Measurements from ENCODE around the gene TMEM232. TPM values are rescaled to one million over a fixed set of nuclear protein-coding genes. Genes with fewer than 3 reads are reported as not detected.
"Not testable (repeated sequence)": the region's sequence is repeated elsewhere in the genome, so short reads cannot be mapped to it uniquely, and the experiment has no call there.

Gene TMEM232
- total RNA-seq, 1 donor from 2014 or later, result 0.26 TPM

DNA sequence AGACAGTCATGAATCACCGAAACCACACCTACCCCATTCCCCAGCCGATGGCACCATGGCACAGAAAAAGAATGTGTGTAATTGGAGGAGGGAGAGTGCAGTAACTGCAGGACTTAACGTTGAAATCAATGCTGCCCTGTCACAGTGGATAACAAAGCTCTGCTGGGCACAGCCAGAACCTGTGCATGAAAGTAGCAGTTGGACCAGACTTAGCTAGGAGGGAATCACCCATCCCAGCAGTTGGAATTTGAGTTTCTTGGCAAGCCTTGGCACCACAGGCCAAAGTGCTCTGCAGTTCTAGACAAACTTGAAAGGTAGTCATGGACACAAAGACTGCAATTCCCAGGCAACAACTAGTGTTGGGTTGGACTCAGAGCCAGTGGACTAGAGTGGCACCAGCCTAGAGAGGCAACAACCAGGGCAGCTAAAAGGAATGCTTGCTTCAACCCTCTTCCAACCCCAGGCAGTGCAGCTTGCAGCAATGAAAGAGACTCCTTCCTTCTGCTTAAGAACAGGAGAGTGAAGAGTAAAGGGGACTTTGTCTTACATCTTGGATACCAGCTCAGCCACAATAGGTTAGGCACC is 19.1 kb downstream of the TMEM232 start:
- DNase-seq (ENCODE audit: low read depth in 2 of 2), result no peak

DNA sequence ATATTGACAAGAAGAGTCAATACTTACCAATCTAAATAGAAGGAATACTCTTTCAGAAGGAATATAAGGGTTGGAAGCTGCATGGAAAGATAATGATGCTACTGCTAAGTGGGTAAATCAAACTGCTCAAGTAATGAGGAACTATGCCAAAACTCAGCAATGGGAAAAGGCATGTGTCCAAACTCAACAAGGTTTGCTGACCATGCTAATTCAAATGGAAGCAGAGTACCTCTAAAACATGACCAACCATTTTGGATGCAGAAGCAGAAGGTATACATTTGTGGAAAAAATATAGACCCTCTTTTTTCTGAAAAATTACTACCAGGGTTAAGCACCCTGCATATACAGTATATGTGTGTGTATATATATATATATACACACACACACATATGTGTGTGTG is 21.1 kb downstream of the TMEM232 start:
- no peak for DNase-seq (ENCODE audit: low read depth in 2 of 2)

- no peak for DNase-seq (ENCODE audit: low read depth in 2 of 2)
These were observed 23.0 kb downstream of the TMEM232 start for GRCh38 chr5:110703481-110703880.

- DNase-seq (ENCODE audit: low read depth in 2 of 2), result no peak
These were observed 23.8 kb downstream of the TMEM232 start for GRCh38 chr5:110702704-110703103.

DNA sequence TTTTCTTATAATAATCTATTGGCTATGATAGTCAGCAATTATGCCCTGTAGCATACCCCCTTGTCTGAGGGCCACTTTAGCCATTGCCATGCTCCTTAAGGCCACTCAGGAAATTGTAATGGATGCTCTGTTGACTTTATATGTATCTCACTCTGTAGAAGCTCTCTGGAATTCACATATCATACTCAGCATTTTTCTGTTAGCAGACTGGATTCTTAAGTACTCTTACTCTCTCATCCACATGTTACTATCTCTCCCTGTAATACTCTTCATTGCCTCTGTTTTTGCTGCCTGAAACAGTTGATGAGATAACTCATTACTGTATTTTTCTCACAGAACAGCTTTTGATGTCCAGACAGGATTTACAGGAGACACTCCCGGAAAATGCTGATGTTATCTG is 24.2 kb downstream of the TMEM232 start:
- DNase-seq (ENCODE audit: low read depth in 2 of 2), result no peak

- DNase-seq (ENCODE audit: low read depth in 2 of 2), result not testable (repeated sequence)
These were observed 33.8 kb downstream of the TMEM232 start for GRCh38 chr5:110692669-110693068.

GRCh38 chr5:110690587-110690986 is 35.9 kb downstream of the TMEM232 start:
- DNase-seq (ENCODE audit: low read depth in 2 of 2), result not testable (repeated sequence)

GRCh38 chr5:110687485-110687884 is 39.0 kb downstream of the TMEM232 start:
- DNase-seq (ENCODE audit: low read depth in 2 of 2), result no peak

- DNase-seq (ENCODE audit: low read depth in 2 of 2), result no peak
These were observed 40.2 kb downstream of the TMEM232 start for GRCh38 chr5:110686270-110686669.

DNA sequence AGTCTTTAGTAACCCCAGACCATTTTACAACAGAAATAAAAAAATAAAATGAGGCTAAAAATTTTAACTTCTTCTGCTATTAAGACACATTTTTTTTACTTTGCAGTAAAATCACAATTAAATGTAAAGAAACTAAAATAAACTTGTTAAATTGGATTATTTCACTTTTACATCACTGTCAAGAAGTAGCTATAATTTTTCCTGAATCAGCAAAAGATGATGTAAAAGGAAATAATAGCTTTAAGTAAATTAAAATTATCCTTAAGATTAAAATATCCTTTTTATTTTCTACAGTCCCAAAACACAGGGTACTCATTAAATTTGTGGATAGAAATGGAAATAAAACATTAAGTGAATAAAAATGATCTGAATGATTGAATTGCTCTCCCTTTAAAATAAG is 44.5 kb downstream of the TMEM232 start:
- DNase-seq (ENCODE audit: low read depth in 2 of 2), result no peak

DNA sequence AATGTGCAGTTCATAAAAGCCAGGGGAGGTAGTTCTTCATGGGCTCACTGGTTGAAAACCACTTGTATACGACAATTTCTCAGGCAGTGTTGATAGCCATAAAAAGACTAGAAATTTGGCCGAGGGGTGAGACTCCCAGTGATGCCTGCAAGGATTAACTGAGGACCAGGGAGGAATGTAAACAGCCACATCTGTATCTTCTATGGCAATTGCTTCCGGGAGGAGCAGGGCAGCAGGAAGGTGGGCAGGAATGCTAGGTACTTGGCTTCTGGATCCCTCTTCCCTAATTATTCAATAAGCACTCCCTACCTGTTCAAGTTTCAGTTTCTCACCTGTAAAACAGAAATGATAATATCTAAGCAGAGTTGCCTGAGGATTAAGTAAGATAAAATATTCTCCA is 45.4 kb downstream of the TMEM232 start:
- DNase-seq (ENCODE audit: low read depth in 2 of 2), result no peak

DNA sequence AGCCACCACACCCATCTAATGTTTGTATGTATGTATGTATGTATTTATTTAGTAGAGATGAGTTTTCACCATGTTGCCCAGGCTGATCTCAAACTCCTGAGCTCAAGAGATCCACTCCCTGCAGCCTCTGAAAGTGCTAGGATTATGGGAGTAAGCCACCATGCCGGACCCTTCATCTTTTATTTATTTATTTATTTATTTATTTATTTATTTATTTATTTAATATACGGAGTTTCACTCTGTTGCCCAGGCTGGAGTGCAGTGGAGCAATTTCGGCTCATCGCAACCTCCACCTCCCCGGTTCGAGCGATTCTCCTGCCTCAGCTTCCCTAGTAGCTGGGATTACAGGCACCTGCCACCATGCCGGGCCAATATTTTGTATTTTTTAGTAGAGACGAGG is 49.9 kb downstream of the TMEM232 start:
- DNase-seq (ENCODE audit: low read depth in 2 of 2), result not testable (repeated sequence)

DNA sequence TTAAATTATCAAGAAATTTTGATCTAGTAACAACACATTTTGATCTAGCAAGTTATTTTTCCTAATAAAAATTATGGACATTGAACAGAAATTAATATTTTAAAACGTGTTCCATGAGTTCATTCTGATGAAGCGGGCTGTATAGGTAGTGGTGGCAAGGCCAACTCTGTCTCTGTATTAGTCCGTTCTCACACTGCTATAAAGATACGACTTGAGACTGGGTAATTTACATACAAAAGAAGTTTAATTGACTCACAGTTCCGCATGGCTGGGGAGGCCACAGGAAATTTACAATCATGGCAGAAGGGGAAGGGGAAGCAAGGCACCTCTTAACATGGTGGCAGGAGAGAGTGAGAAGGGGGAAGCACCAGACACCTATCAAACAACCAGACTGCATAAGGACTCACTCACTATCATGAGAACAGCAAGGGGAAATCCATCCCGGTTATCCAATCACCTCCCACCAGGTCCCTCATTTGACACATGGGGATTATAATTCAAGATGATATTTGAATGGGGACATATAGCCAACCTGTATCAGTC is 61.2 kb downstream of the TMEM232 start:
- no peak for DNase-seq (ENCODE audit: low read depth in 2 of 2)

- DNase-seq (ENCODE audit: low read depth in 2 of 2), result no peak
These were observed 62.9 kb downstream of the TMEM232 start for GRCh38 chr5:110663525-110663924.

DNA sequence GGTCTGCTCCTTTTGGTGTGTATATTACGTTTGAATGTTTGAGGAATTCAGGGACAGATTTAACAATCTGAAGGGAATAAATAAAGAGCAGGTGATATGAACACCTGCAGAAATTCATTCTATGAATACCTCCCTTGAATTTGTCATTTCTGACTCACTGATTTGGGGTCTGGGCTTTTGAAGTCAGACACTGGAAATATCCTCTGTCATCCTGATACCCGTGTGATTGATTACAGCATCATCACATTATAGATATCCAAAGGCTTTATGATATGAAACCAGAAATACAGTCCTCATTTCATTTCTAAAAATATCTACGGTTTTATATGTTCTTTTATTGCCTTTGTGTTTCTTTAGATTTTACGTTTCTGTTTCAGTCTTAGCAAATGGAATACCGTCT is 68.5 kb downstream of the TMEM232 start:
- no peak for DNase-seq (ENCODE audit: low read depth in 2 of 2)

DNA sequence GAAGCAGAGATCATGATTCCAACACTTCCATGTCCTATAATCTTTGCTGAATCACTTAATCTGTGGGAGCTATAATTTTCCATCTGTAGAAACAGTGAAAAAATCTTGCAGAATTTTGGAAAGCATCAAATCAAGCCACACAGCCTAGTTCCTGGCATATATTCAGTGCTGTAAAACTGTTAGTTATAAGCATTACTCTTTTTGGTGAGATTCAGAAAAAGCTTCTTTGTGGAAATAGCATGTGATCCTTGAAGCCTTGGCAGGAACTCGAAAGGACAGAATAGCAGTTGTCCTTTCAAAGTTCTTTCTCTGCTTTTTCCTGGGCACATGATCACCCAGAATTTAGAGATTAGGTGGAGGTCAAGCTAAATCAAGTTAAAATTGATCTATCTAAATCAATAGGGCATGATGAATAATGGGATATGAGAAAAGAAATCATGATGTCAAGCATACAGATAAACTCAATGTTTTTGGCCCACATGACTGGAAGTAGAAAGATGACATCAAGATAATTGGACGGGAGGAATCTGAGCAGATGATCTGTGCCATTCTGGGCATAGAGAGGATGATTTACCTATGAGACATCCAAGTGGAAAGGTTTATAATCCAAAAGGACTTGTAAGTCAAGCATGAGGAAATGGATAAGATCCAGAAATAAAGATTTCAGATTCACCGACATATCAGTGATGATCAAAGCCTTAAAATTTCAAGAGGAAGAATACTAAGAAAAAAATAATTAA is 73.1 kb downstream of the TMEM232 start:
- no peak for DNase-seq (ENCODE audit: low read depth in 2 of 2)

DNA sequence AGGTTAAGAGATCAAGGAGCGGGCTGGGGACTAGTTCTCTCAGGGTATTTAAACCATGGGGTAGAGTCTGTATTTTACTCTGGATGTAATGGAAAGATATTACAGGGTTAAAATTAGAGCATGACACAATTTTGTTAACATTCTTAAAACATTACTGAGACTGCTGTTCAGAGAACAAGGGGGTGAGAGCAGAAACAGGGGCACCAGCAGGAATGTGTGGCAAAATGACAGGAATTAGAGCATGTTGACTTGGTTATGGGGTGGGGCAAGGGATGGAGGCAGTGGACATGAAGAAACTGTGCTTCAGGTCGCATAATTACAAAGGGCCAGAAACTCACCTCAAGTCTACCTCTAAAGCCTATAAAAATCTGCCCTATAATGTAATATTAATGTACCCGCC is 75.0 kb downstream of the TMEM232 start:
- no peak for DNase-seq (ENCODE audit: low read depth in 2 of 2)

DNA sequence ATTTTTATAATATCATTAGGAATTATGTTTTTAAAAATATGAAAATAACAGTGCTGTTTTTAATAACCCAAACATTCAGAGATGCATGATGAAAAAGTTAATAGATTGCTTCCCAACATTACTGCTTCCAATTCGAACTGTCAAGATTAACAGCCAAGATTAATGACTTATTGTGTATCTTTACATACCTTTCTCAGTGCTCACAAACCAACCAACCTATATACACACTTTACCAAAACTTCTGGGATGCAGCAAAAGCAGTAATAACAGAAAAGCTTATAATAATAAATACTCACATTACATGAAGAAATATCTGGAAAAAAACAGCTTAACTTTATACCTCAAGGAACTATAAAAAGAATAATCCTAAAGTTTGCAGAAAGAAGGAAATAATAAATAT is 82.1 kb downstream of the TMEM232 start:
- DNase-seq (ENCODE audit: low read depth in 2 of 2), result no peak

- DNase-seq (ENCODE audit: low read depth in 2 of 2), result no peak
These were observed 87.2 kb downstream of the TMEM232 start for GRCh38 chr5:110638970-110639902.

DNA sequence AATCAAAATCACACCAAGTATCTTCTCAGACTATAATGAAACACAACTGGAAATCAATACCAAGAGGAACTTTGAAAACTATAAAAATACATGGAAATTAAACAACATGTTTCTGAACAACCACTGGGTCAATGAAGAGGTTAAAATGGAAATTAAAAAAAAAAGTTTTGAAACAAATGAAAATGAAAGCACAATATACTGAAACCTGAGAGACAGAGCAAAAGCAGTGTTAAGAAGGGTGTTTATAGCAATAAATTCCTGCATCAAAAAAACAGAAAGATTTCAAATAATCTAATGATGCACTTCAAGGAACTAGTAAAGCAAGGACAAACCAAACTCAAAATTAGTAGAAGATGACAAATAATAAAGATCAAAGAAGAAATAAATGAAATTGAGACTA is 92.0 kb downstream of the TMEM232 start:
- no peak for DNase-seq (ENCODE audit: low read depth in 2 of 2)

DNA sequence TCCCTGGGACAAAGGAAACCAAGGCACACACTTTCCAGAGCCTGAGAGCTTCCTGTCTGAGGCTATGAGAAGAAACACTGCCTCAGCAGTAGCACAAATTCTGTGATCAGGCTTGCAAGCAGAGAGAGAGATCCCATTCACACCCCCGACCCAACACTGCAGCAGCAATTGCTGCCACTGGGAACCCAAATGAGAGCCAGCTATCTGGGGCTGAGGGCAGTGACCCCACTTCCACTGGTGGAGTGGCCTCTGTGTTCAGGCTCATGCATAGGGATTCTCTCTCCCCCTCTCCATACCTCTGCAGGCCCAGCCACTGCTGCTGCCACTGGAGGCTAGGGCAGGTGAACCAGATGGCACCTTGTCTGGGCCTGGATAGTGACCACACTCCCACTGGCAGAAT is 95.2 kb downstream of the TMEM232 start:
- DNase-seq (ENCODE audit: low read depth in 2 of 2), result no peak

DNA sequence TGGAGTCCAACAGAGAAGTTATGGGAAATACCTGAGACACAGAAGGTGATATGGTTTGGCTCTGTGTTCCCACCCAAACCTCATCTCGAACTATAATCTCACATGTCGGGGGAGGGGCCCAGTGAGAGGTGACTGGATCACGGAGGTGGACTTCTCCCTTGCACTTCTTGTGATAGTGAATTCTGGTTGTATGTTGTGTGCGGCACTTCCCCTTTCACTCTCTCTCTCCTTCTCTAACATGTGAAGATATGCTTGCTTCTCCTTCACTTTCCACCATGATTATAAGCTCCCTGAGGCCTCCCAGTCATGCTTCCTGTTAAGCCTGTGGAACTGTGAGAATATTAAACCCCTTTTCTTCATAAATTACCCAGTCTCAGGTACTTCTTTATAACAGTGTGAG is 96.1 kb downstream of the TMEM232 start:
- no peak for DNase-seq (ENCODE audit: low read depth in 2 of 2)

Data from dermis microvascular lymphatic vessel endothelial cell (primary cell).